Suprapubic skin (tissue), 4 donors: Measurements from ENCODE around the gene ATP6AP1. TPM values are rescaled to one million over a fixed set of nuclear protein-coding genes. Genes with fewer than 3 reads are reported as not detected.

Experiments used
- DNase-seq, 2 donors: peaks; one replicate each; pipeline ENCODE4 v3.0.0-alpha.2; 2019; ENCODE audit warnings: low spot score in 2 of 2
- H3K27ac ChIP-seq: fragments of 200-600 bp; sonication (generic); one replicate; pipeline ENCODE4 v1.5.1; 2019
- H3K27me3 ChIP-seq: fragments of 200-600 bp; sonication (generic); one replicate; pipeline ENCODE4 v1.5.1; 2019
- H3K36me3 ChIP-seq: fragments of 200-600 bp; sonication (generic); one replicate; pipeline ENCODE4 v1.5.1; 2019
- H3K4me1 ChIP-seq: fragments of 200-600 bp; sonication (generic); one replicate; pipeline ENCODE4 v1.5.1; 2019
- H3K4me3 ChIP-seq: fragments of 200-600 bp; sonication (generic); one replicate; pipeline ENCODE4 v1.5.1; 2019; ENCODE audit warnings: mild to moderate bottlenecking
- H3K9me3 ChIP-seq: fragments of 200-600 bp; sonication (generic); one replicate; pipeline ENCODE4 v1.5.1; 2019
- EP300 ChIP-seq: sonication (generic); formaldehyde crosslinking; IDR thresholded peaks from one replicate; pipeline ENCODE4 v1.6.1; 2017; ENCODE audit warnings: antibody characterized with exemption
- POLR2A ChIP-seq, 2 donors: fragments of 450-650 bp; IDR thresholded peaks; one replicate each; pipeline ENCODE4 v1.6.1; 2017; ENCODE audit warnings: antibody characterized with exemption in 2 of 2, mild to moderate bottlenecking in 2 of 2, moderate library complexity in 2 of 2
- POLR2AphosphoS5 ChIP-seq, 3 donors: sonication (generic); formaldehyde crosslinking; IDR thresholded peaks; one replicate each; pipeline ENCODE4 v1.6.1; 2017; ENCODE audit warnings: antibody characterized with exemption in 3 of 3
- WGBS: methylation state at CpG from one replicate; pipeline ENCODE4 v1.1.5; 2018; 5-methylcytosine and 5-hydroxymethylcytosine counted together
- total RNA-seq, 4 donors: library from RNA; depleted of rRNA; stranded (reverse); fragments of >200 nt; gene quantifications; one replicate each; pipeline ENCODE4 v1.1.0, GENCODE V29; 2016
- TF ChIP-seq, protein P1 (sequence below), 2 donors: fragments of 200-600 bp in 1 of 2; fragments of 450-650 bp in 1 of 2; sonication (generic) in 1 of 2; IDR thresholded peaks; one replicate each; pipeline ENCODE4 v1.5.1; 2016 to 2019; ENCODE audit warnings: antibody characterized with exemption in 2 of 2, mild to moderate bottlenecking in 1 of 2, moderate library complexity in 1 of 2

The ATP6AP1 gene
- total RNA-seq, 4 donors from 2014 or later, result 47.0 to 64.4 (median 60.0) TPM

GRCh38 chrX:154463611-154464220 is 35.2 kb downstream of the ATP6AP1 start:
- TF ChIP-seq, protein P1, sequence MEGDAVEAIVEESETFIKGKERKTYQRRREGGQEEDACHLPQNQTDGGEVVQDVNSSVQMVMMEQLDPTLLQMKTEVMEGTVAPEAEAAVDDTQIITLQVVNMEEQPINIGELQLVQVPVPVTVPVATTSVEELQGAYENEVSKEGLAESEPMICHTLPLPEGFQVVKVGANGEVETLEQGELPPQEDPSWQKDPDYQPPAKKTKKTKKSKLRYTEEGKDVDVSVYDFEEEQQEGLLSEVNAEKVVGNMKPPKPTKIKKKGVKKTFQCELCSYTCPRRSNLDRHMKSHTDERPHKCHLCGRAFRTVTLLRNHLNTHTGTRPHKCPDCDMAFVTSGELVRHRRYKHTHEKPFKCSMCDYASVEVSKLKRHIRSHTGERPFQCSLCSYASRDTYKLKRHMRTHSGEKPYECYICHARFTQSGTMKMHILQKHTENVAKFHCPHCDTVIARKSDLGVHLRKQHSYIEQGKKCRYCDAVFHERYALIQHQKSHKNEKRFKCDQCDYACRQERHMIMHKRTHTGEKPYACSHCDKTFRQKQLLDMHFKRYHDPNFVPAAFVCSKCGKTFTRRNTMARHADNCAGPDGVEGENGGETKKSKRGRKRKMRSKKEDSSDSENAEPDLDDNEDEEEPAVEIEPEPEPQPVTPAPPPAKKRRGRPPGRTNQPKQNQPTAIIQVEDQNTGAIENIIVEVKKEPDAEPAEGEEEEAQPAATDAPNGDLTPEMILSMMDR (IDR thresholded peaks at IDR 0.05), result no peak
- TF ChIP-seq POLR2AphosphoS5 (IDR thresholded peaks at IDR 0.05) (no peak), POLR2A (IDR thresholded peaks at IDR 0.05) (no peak), EP300 (no peak)
- H3K4me1 ChIP-seq, result peaks cover 20% of the 10 kb centered on the region
- no peak overlapping the region for H3K27ac ChIP-seq
- H3K4me3 ChIP-seq, result no peak overlapping the region
- WGBS, result 86% methylated on average over 13 of the region's 36 CpGs
- no peaks in the 10 kb centered on the region for H3K9me3 ChIP-seq
- no peaks in the 10 kb centered on the region for H3K27me3 ChIP-seq
- peaks cover 65% of the 10 kb centered on the region for H3K36me3 ChIP-seq
- no peak for DNase-seq

DNA sequence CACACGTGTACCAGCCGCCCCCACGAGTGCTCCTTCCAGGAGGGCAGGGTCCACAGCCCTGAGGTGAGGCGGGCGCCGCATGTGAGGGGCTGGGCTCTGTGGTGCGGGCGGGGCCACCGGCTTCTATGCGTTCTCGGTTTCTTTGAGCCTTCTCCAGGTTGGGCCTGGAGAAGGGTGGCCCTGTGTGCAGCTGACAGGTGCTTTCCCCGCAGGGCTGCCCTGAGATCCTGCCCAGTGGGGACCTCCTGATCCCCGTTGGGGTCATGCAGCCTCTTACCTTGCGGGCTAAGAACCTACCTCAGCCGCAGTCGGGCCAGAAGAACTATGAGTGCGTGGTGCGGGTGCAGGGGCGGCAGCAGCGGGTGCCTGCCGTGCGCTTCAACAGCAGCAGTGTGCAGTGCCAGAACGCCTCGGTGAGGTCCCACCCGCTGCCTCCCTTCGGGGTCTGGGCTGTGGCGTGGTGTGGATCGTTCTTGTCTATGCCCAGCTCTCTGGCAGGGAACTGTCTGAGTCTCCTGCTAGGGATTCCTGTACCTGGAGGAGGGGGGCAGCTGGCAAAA is 36.4 kb downstream of the ATP6AP1 start:
- 84% methylated on average over 12 of the region's 28 CpGs for WGBS
- peaks cover 11% of the 10 kb centered on the region for H3K4me1 ChIP-seq
- H3K4me3 ChIP-seq, result no peak overlapping the region
- TF ChIP-seq EP300 (no peak), POLR2A (IDR thresholded peaks at IDR 0.05) (no peak), POLR2AphosphoS5 (IDR thresholded peaks at IDR 0.05) (no peak)
- TF ChIP-seq, protein P1 (IDR thresholded peaks at IDR 0.05), result no peak
- no peaks in the 10 kb centered on the region for H3K9me3 ChIP-seq
- H3K27ac ChIP-seq, result no peak overlapping the region
- no peak for DNase-seq
- H3K27me3 ChIP-seq, result no peaks in the 10 kb centered on the region
- H3K36me3 ChIP-seq, result peaks cover 77% of the 10 kb centered on the region

GRCh38 chrX:154465601-154466000 is 37.1 kb downstream of the ATP6AP1 start:
- H3K4me3 ChIP-seq, result no peak overlapping the region
- 100% methylated on average over 4 of the region's 14 CpGs for WGBS
- no peaks in the 10 kb centered on the region for H3K27me3 ChIP-seq
- H3K27ac ChIP-seq, result no peak overlapping the region
- H3K36me3 ChIP-seq, result peaks cover 84% of the 10 kb centered on the region
- TF ChIP-seq POLR2A (IDR thresholded peaks at IDR 0.05) (no peak), EP300 (no peak), POLR2AphosphoS5 (IDR thresholded peaks at IDR 0.05) (no peak)
- TF ChIP-seq, protein P1 (IDR thresholded peaks at IDR 0.05), result no peak
- H3K9me3 ChIP-seq, result no peaks in the 10 kb centered on the region
- DNase-seq, result no peak
- H3K4me1 ChIP-seq, result peaks cover 3% of the 10 kb centered on the region

DNA sequence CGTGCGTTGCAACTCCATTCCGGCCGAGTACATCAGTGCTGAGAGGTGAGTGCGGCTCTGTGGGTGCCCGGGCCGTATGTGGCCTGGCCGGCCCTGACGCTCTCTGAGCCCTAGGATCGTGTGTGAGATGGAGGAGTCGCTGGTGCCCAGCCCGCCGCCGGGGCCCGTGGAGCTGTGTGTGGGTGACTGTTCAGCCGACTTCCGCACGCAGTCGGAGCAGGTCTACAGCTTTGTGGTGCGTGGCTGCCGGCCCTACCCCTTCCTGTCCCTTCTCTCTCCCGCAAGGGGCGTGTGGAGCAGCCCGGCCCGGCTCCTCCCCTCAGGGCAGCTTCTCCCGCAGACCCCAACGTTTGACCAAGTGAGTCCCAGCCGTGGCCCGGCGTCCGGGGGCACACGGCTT is 37.6 kb downstream of the ATP6AP1 start:
- H3K4me1 ChIP-seq, result no peaks in the 10 kb centered on the region
- H3K4me3 ChIP-seq, result no peak overlapping the region
- TF ChIP-seq EP300 (no peak), POLR2A (IDR thresholded peaks at IDR 0.05) (no peak), POLR2AphosphoS5 (IDR thresholded peaks at IDR 0.05) (no peak)
- TF ChIP-seq, protein P1 (IDR thresholded peaks at IDR 0.05), result no peak
- H3K36me3 ChIP-seq, result peaks cover 87% of the 10 kb centered on the region
- no peak overlapping the region for H3K27ac ChIP-seq
- H3K27me3 ChIP-seq, result no peaks in the 10 kb centered on the region
- WGBS, result no CpG with 5 or more reads among the region's 32 CpGs
- H3K9me3 ChIP-seq, result no peaks in the 10 kb centered on the region
- DNase-seq, result no peak

- Histone ChIP-seq H3K27me3 (no peaks in the 10 kb centered on the region), H3K27ac (no peak overlapping the region), H3K4me3 (no peak overlapping the region), H3K4me1 (no peaks in the 10 kb centered on the region), H3K9me3 (no peaks in the 10 kb centered on the region), H3K36me3 (peaks cover 91% of the 10 kb centered on the region)
- no peak for TF ChIP-seq POLR2A (IDR thresholded peaks at IDR 0.05)
- TF ChIP-seq, protein P1 (IDR thresholded peaks at IDR 0.05), result no peak
- no peak for TF ChIP-seq EP300
- no peak for TF ChIP-seq POLR2AphosphoS5 (IDR thresholded peaks at IDR 0.05)
- DNase-seq, result no peak
- 97% methylated on average over 5 of the region's 15 CpGs for WGBS
Measured at GRCh38 chrX:154466907-154467306, 38.4 kb downstream of the ATP6AP1 start.
